SK-N-SH (cell line): ENCODE measurements around the gene CLDN7. TPM values are rescaled to one million over a fixed set of nuclear protein-coding genes. Genes with fewer than 3 reads are reported as not detected.

ENCODE experiments used
- CTCF ChIA-PET: fragments of 300-600, 350-600 bp; formaldehyde crosslinking; extraction: SDS; loops from one replicate; lab custom pipeline; 2021; lab: Yijun Ruan, JAX
- POLR2A ChIA-PET: fragments of 350-600 bp; sonication (Branson Sonifier 250); formaldehyde crosslinking; extraction: SDS; loops from one replicate; lab custom pipeline; 2020; ENCODE audit warnings: antibody characterized with exemption, inconsistent platforms; lab: Yijun Ruan, JAX
- DNase-seq: peaks from one replicate; pipeline ENCODE4 v3.0.0; 2012
- H2AFZ ChIP-seq: fragments of 200-600 bp; sonication (generic); 2 replicates; pipeline ENCODE4 v1.8.1; 2016; ENCODE audit warnings: antibody characterized with exemption, mild to moderate bottlenecking, low read depth
- H3F3A ChIP-seq: fragments of 200-600 bp; sonication (generic); replicated peaks from 2 replicates; pipeline ENCODE3; 2016; ENCODE audit warnings: antibody characterized with exemption, mild to moderate bottlenecking; ENCODE audit not compliant: insufficient read depth
- H3K27ac ChIP-seq, 2 experiments: fragments of 200-500 bp in 1 of 2; fragments of 200-600 bp in 1 of 2; sonication (Bioruptor generic) in 1 of 2; sonication (generic), shearing (Covaris generic) in 1 of 2; 2 replicates each; pipeline versions ENCODE4 v1.5.1 to v1.6.1; 2014 to 2016; ENCODE audit warnings: low read depth in 2 of 2, inconsistent platforms in 1 of 2, low read length in 1 of 2, mild to moderate bottlenecking in 1 of 2, mixed read lengths in 1 of 2
- H3K27me3 ChIP-seq: fragments of 200-600 bp; sonication (generic), shearing (Covaris generic); 2 replicates; pipeline ENCODE4 v1.6.1; 2016; ENCODE audit warnings: mixed run types; ENCODE audit not compliant: insufficient read depth
- H3K36me3 ChIP-seq, 2 experiments: fragments of 200-500 bp in 1 of 2; fragments of 200-600 bp in 1 of 2; sonication (Bioruptor generic) in 1 of 2; sonication (generic) in 1 of 2; replicated peaks in 1 of 2; 2 replicates each; pipeline versions ENCODE3 to v1.5.1; 2014 to 2016; ENCODE audit warnings: low read length in 1 of 2, mild to moderate bottlenecking in 1 of 2; ENCODE audit not compliant: insufficient read depth in 2 of 2, control insufficient read depth in 1 of 2
- H3K4me1 ChIP-seq, 2 experiments: fragments of 200-500 bp in 1 of 2; fragments of 200-600 bp in 1 of 2; sonication (Bioruptor generic) in 1 of 2; sonication (generic), shearing (Covaris generic) in 1 of 2; 2 replicates each; pipeline versions ENCODE4 v1.5.1 to v1.6.1; 2014 to 2016; ENCODE audit warnings: low read depth in 1 of 2, low read length in 1 of 2, mixed run types in 1 of 2; ENCODE audit not compliant: insufficient read depth in 2 of 2, control insufficient read depth in 1 of 2
- H3K4me2 ChIP-seq: fragments of 200-600 bp; sonication (generic), shearing (Covaris generic); 2 replicates; pipeline ENCODE4 v1.6.1; 2017; ENCODE audit warnings: mixed run types
- H3K4me3 ChIP-seq, 2 experiments: fragments of 200-500 bp in 1 of 2; fragments of 200-600 bp in 1 of 2; sonication (Bioruptor generic) in 1 of 2; sonication (generic), shearing (Covaris generic) in 1 of 2; 2 replicates each; pipeline versions ENCODE4 v1.5.1 to v1.8.1; 2014 to 2016; ENCODE audit warnings: low read depth in 2 of 2, inconsistent platforms in 1 of 2, low read length in 1 of 2, mild to moderate bottlenecking in 1 of 2, mixed read lengths in 1 of 2, moderate library complexity in 1 of 2
- H3K79me2 ChIP-seq: fragments of 200-600 bp; sonication (generic); 2 replicates; pipeline ENCODE4 v1.8.1; 2017; ENCODE audit warnings: mild to moderate bottlenecking; ENCODE audit not compliant: insufficient read depth
- H3K9ac ChIP-seq: fragments of 200-600 bp; sonication (generic); 2 replicates; pipeline ENCODE4 v1.6.1; 2017; ENCODE audit warnings: mixed run types
- H3K9me2 ChIP-seq: fragments of 200-600 bp; sonication (generic); 2 replicates; pipeline ENCODE4 v1.6.1; 2017; ENCODE audit warnings: mixed run types
- H3K9me3 ChIP-seq: fragments of 200-600 bp; sonication (generic); 2 replicates; pipeline ENCODE4 v1.6.1; 2017; ENCODE audit warnings: mixed run types, mild to moderate bottlenecking, moderate library complexity
- H4K20me1 ChIP-seq: fragments of 200-600 bp; sonication (generic); 2 replicates; pipeline ENCODE4 v1.6.1; 2017; ENCODE audit warnings: mild to moderate bottlenecking, mixed run types; ENCODE audit not compliant: insufficient read depth
- EP300 ChIP-seq, 2 experiments: IDR thresholded peaks; 2 replicates each; pipeline versions ENCODE4 v1.4.0 to v1.6.1; 2012; ENCODE audit warnings: borderline replicate concordance in 1 of 2, low read depth in 1 of 2, low read length in 1 of 2
- GATA2 ChIP-seq: sonication (generic); formaldehyde crosslinking; IDR thresholded peaks from 2 replicates; pipeline ENCODE4 v1.5.0; 2020; ENCODE audit warnings: mild to moderate bottlenecking, missing genetic modification reagents
- JUND ChIP-seq: IDR thresholded peaks from 2 replicates; pipeline ENCODE4 v1.4.0; 2012
- MEF2A ChIP-seq: IDR thresholded peaks from 2 replicates; pipeline ENCODE4 v1.4.0; 2012; ENCODE audit warnings: low read depth, borderline replicate concordance
- POLR2AphosphoS5 ChIP-seq: IDR thresholded peaks from 2 replicates; pipeline ENCODE4 v1.6.1; 2012; ENCODE audit warnings: low read depth, low read length
- RAD21 ChIP-seq: IDR thresholded peaks from 2 replicates; pipeline ENCODE4 v1.6.1; 2012; ENCODE audit warnings: mild to moderate bottlenecking, low read length
- REST ChIP-seq: IDR thresholded peaks from 2 replicates; pipeline ENCODE4 v1.6.1; 2012; ENCODE audit warnings: mild to moderate bottlenecking, low read depth, low read length, moderate library complexity
- RXRA ChIP-seq: IDR thresholded peaks from 2 replicates; pipeline ENCODE4 v1.4.0; 2012; ENCODE audit warnings: low read depth, mild to moderate bottlenecking, borderline replicate concordance
- TAF1 ChIP-seq: IDR thresholded peaks from 2 replicates; pipeline ENCODE4 v1.6.1; 2012; ENCODE audit warnings: low read depth, mild to moderate bottlenecking, low read length, moderate library complexity, borderline replicate concordance
- TCF12 ChIP-seq: IDR thresholded peaks from 2 replicates; pipeline ENCODE4 v1.4.0; 2012
- USF1 ChIP-seq: IDR thresholded peaks from 2 replicates; pipeline ENCODE4 v1.4.0; 2012; ENCODE audit warnings: low read depth, borderline replicate concordance
- WGBS: methylation state at CpG from one replicate; pipeline ENCODE4 v1.1.6; 2017; ENCODE audit warnings: low lambda C conversion rate; 5-methylcytosine and 5-hydroxymethylcytosine counted together
- polyA plus RNA-seq, 3 experiments: library from polyadenylated mRNA; depleted of rRNA; stranded (reverse); fragments of >200 nt; gene quantifications; 2 replicates each; pipeline ENCODE4 v1.2.3, GENCODE V29; 2012
- TF ChIP-seq, protein P1 (sequence below): IDR thresholded peaks from 2 replicates; pipeline ENCODE4; 2012
- TF ChIP-seq, protein P2 (sequence below): fragments of 150-350 bp; IDR thresholded peaks from 2 replicates; pipeline ENCODE4 v1.6.1; 2017; ENCODE audit warnings: antibody characterized with exemption, low read length, low read depth, borderline replicate concordance

CLDN7 gene
- polyA plus RNA-seq, 1 of the 3 experiments (the other 2 are of a cell fraction): 5.0 TPM

- no peak for DNase-seq
- Histone ChIP-seq H3K4me2 (peak overlapping the region; percentile 100; the same call in 1 of the 2 replicates), H3K4me1 (peaks cover 16 to 35% of the 10 kb centered on the region in 2 experiments; a peak in 2 of 4 replicates), H2AFZ (no peak overlapping the region), H3K27ac (peak overlapping the region in 1 of 2 experiments; percentile 9; a peak in 1 of 4 replicates), H3K9me2 (no peaks in the 10 kb centered on the region), H3K9me3 (no peaks in the 10 kb centered on the region), H3K79me2 (peaks cover 26% of the 10 kb centered on the region), H3K9ac (no peak overlapping the region), H3K36me3 (peaks cover 28 to 51% of the 10 kb centered on the region in 2 experiments), H3K4me3 (no peak overlapping the region), H4K20me1 (no peaks in the 10 kb centered on the region; the same call in 1 of the 2 replicates)
- 88% methylated on average over 12 of the region's 15 CpGs for WGBS
- ChIA-PET POLR2A (interaction anchor here (1.0 to 4.9 kb wide), 4 partner anchors 10 to 29 kb away, joined by 4 to 27 read pairs (median 8); partner anchors contain the start of genes CTDNEP1, DVL2 and ELP5), CTCF (interaction anchor here (0.6 to 4.3 kb wide), 6 partner anchors 8 to 176 kb away, joined by 3 to 29 read pairs (median 9); partner anchors contain the start of genes DVL2 and PHF23)
- no peak for TF ChIP-seq REST
- no peak for TF ChIP-seq GATA2 (CRISPR knock-in tag)
- no peak for TF ChIP-seq TAF1
- 0 out of 2 replicates have a peak, but pooled peaks have one; percentile 5 for TF ChIP-seq POLR2AphosphoS5
- no peak for TF ChIP-seq EP300 (IDR thresholded peaks at IDR 0.05; ENCODE audit: borderline replicate concordance in 1 of 2, low read depth in 1 of 2, low read length in 1 of 2)
- TF ChIP-seq USF1: no peak
- no peak for TF ChIP-seq MEF2A
- TF ChIP-seq, protein P1, sequence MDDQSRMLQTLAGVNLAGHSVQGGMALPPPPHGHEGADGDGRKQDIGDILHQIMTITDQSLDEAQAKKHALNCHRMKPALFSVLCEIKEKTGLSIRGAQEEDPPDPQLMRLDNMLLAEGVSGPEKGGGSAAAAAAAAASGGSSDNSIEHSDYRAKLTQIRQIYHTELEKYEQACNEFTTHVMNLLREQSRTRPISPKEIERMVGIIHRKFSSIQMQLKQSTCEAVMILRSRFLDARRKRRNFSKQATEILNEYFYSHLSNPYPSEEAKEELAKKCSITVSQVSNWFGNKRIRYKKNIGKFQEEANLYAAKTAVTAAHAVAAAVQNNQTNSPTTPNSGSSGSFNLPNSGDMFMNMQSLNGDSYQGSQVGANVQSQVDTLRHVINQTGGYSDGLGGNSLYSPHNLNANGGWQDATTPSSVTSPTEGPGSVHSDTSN: 0 out of 2 replicates have a peak, but pooled peaks have one; percentile 3
- TF ChIP-seq RAD21: no peak
- no peak for TF ChIP-seq RXRA
- TF ChIP-seq, protein P2, sequence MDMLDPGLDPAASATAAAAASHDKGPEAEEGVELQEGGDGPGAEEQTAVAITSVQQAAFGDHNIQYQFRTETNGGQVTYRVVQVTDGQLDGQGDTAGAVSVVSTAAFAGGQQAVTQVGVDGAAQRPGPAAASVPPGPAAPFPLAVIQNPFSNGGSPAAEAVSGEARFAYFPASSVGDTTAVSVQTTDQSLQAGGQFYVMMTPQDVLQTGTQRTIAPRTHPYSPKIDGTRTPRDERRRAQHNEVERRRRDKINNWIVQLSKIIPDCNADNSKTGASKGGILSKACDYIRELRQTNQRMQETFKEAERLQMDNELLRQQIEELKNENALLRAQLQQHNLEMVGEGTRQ: no peak
- no peak for TF ChIP-seq TCF12
- TF ChIP-seq JUND: no peak
- TF ChIP-seq, all 33 proteins: peak for 2
- Histone ChIP-seq H3K27me3 (no peaks in the 10 kb centered on the region), H3F3A (peaks cover 39% of the 10 kb centered on the region)
Measured at GRCh38 chr17:7222093-7222971, 39.9 kb downstream of the CLDN7 start.
